IPS DF 4.7 (cell line): ENCODE measurements around the gene ASB5.

Source experiments
- DNase-seq: peaks from one replicate; pipeline ENCODE4 v3.0.0-alpha.2; 2013; ENCODE audit warnings: low spot score; ENCODE audit errors: extremely low read depth

ASB5 gene

DNA sequence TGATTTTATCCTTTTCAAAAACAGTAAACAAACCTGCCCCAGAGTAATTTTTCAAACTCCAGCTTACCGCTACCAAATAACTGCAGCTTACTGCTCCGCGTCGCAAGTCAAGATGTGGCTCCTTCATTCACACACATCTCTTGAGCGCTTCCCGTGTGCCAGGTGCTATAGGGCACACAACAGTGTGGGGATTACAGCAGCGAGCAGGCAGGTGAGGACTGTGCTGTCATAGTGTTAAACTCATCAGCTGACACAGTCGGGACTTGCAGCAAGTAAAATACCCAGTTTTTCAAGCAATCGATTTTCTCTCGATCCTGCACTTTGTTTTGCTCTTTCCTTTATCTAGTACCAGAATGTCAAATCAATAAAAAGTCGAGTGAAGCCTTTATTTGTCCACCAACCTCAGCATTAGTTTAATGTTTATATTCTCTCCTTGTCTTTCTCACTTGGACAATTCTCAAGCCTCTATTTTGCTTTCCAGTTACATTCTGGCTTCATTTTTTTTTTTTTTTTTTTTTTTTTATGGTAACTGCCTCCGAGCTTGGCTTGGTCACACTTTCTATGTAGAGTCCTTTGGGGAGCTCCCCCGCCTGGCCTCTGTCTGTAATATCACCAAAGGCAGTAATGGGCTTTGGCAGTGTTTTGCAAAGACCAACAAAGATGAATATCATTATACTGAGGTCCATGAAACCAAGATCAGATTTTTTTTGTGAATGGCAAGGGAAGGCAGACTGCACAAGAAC, 8.3 kb upstream of the ASB5 start:
- DNase-seq: no peak

- DNase-seq: no peak
Measured at GRCh38 chr4:176276710-176277109, 7.7 kb upstream of the ASB5 start.

DNA sequence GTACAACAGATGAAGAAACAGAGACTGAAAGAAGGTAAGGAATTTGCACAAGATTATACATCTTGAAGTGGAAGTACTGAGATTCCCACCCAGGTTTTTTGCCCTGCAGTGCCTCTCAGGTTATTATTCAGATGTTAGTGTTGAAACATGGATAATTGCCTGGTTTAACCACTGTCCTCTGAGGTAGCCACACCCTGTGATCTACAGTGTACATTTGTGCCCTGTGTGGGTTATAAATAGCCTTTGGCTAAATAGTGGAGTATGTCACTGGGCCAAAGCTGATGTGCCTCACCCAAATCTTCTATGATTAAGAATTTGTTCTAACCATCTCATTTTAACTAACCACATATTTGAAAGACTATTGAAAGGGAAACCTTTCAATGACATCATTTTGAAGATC, 5.4 kb upstream of the ASB5 start:
- DNase-seq: no peak

GRCh38 chr4:176273736-176274135, 4.7 kb upstream of the ASB5 start:
- DNase-seq: no peak

GRCh38 chr4:176272799-176273198, 3.8 kb upstream of the ASB5 start:
- DNase-seq: no peak

DNA sequence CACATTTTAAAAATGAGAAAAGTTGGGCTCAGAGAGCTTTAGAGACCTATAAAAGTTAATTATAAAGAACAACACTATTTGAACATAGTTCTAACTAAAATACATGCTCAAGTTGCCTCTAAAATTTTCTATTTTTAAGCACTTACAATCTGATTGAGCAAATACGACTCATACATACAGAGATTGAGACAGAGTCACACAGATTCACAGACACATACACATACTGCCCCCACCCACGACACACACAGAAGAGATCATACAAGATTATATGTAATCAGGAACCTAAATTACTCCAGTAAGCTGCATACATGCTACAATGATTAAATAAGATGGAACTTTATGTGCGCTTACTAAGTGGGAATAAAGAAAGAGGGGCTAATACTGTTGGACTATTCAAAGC, 2.7 kb upstream of the ASB5 start:
- no peak for DNase-seq

DNA sequence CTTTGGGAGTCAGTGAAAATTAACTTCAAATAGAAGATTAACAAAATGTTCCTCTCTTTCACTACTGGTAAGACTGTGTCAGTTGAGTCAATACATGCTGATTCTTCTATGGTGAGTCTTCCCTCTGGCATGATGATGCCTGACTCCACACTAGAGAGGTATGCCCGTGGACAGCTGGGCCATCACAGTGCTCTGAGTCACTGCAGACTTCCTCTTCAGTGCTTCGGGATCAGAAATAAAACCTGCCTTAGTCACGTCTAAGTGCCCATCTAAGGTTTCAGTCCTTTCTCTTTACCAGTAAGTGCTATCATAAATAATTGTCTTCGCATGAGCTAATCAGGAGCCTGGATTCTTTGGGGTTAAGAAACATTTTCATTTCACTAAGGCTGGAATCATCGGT, 1.6 kb upstream of the ASB5 start:
- DNase-seq: no peak

GRCh38 chr4:176266026-176266425, 3.0 kb downstream of the ASB5 start:
- DNase-seq: no peak

DNA sequence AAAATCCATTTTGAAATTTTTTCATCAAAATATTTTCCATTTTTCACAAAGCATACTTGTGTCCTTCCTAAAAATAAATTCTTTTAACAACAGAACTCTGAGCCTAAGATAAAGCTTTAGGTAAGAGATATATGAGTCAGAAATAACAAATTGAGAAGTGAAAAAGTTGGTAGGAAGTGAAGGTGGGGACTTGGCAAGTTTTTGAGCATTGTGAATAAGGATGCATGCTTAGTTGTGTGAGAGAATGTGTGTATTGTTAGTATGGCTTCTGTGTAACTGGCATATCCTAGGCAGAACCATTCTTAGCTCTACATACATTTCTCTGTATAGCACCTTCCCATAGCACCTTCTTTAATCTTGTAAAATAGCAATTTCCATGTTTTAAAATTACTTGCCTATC, 6.8 kb downstream of the ASB5 start:
- no peak for DNase-seq

DNA sequence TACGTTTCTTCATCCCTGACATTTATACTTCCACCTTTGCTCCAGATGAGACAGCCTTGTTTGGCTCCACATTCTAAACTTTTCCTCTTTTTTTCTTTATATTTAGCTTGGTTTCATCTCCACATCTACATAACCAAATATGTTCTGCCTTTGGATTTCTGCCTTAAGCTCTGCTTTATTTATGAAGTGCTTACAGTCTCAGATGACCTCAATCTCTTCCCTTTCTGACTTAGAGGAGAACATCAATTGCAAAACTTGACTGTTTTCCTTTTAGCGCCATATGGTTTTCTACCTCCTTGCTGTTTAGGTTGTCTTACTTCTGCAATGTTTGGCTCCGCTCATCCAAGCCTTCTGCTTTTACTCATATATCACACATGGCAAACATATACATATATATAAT, 7.5 kb downstream of the ASB5 start:
- no peak for DNase-seq

GRCh38 chr4:176261018-176261417, 8.0 kb downstream of the ASB5 start:
- DNase-seq: no peak

GRCh38 chr4:176259330-176260090, 9.5 kb downstream of the ASB5 start:
- no peak for DNase-seq

DNA sequence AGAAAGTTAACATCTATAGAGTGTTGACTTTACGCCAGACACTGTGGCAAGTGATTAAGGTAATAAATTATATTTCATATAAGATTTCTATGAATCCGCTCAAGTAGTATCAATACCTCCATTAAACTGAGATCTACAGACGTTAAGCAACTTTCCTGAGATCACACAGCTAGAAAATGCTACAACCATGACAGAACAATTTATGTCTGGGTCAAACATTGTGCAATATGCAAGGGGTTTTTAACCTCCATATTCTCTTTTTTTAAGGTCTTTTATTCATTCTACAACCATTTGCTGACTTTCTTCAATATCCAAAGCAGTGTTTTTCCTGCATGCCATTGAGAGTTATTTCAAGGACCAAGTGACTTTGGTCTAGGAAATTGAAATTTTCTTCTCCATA, 10.9 kb downstream of the ASB5 start:
- DNase-seq: no peak

GRCh38 chr4:176256921-176257320, 12.1 kb downstream of the ASB5 start:
- DNase-seq: no peak

GRCh38 chr4:176242764-176243347, 26.2 kb downstream of the ASB5 start:
- no peak for DNase-seq

DNA sequence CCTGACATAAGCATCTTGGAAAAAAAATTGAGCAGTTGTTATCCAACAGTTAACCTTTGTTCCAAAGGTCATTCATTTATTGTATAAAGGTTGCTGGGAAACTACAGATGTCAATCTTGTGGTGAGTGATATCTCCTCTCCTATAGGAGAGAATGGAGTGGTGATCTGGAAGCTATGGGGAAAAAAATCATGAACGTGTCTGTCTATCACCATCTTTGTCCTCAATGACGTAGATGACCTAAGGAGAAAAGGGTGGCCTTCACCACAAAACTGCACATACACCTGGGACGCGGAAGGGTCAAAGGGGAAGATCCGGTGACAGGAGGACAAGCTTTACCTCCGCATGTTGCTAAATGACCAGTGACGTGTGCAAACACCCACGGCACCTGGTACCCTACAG, 27.3 kb downstream of the ASB5 start:
- DNase-seq: no peak

GRCh38 chr4:176238826-176239225, 30.2 kb downstream of the ASB5 start:
- no peak for DNase-seq

DNA sequence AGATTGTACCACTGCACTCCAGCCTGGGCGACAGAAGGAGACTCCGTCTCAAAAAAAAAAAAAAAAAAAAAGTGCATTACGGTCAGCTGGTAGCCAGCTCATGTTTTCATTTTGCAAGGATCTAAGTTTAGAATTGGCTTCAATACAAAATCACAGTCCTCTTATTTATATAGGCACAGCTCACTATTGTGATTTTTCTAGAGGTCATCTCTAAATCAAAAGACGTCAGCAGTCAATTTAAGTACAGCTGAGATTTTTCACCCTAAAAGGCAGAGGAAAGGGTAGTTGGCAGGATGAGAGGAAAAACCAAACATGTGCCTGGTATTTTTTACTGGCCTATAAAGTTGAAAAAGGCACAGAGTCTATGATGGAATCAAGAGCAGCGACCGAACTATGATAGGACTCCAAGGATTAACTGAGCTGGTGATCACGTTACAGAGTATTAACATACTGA, 30.8 kb downstream of the ASB5 start:
- DNase-seq: no peak

DNA sequence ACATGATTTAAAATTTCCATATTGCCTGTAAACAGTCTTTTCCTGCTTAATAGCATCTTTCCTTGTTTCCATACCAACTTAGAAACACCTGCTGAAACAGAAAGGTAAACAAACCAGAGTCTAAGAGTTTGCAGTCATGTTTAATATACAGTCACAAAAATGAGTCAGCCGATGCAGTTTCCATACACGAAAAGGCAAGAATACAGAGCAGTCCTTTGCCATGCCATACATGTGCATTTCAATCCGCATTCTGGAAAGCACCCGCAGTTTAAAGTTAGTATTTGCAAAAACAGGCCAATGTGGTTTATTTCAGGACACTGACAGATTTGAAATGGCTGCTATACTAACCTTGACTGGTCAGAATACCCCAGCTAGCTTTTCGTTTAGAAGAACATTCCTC, 32.1 kb downstream of the ASB5 start:
- no peak for DNase-seq

DNA sequence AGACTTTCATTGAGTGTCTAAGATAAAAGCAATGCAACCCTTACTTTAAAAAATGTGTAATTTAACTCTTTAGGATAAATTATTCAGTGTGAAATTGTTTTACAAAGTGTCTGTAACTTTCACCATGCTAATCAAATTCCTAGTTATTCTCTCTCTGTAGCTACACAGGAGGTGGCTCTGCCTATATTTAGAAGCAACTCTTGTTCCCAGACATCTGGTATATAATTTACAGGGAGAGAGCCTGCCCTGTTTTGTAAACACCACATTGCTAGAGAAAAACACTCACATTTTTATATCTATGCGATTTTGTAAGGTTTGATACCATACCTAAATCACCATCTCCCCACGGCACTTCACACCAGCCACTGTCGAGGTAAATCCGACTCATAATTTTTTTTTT, 38.2 kb downstream of the ASB5 start:
- DNase-seq: no peak

DNA sequence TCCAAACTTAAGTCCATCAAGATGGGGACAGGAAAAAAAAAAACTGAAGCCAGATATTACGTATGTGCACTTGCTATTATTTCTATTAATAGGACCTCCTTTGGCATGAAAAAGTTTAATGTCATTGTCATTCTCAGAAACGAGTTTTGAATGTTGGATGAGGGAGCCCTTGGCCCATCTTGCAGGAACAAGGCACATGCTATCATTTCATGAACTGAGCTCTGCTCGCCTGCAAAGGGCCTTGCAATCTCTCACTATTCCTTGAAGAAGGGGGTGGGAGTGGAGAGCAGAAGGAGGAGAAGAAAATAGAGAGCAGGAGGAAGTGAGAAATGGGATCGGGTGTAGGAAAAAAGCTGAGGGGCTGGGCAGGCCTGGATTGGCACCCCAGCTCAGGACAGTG, 39.4 kb downstream of the ASB5 start:
- DNase-seq: no peak

DNA sequence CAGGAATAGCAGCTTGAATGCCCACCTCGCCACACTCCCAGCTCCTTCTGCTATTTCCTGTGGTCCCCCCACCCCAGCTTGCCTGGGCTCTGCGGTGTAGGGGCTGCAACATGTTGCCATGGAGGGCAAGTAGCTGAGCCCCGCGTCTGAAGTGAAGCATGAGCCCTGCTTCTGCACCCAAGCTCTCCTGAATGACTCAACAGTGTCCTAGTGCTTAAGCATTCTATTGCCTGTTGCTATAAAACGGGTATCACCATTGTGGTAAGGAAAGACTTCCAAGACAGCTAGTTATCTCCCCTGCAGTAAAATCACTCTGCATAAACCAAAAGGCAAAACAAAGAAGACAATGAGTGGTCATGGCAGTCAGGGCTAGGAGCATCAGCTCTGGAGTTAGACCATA, 42.3 kb downstream of the ASB5 start:
- DNase-seq: no peak

DNA sequence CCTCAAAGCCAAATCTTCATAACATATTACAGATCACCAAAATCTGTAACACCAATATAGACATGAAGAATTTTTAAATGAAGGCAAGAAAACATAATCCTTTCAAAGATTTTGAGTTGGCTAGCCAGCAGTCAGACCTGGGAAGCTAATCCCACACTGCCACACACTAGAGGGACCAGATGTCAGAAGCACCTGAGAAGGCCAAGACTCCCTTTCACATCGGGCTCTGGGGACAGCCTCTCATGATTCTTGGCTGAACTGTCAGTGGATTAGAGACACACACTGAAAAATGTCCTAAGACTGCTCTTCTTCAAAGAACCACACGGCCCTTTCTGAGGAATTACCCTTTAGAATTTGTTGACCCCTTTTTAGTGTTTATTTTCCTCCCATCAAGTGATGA, 45.5 kb downstream of the ASB5 start:
- no peak for DNase-seq
